Right lobe of liver (tissue), 4 donors: ENCODE results near the gene BMPER.

Source experiments
- CTCF ChIP-seq, 4 donors: fragments of 200-600 bp in 3 of 4; fragments of 450-650 bp in 1 of 4; IDR thresholded peaks; one replicate each; pipeline versions ENCODE4 v1.5.1 to v1.8.0; 2016 to 2022; ENCODE audit warnings: antibody characterized with exemption in 4 of 4, mild to moderate bottlenecking in 2 of 4
- POLR2A ChIP-seq: fragments of 450-650 bp; IDR thresholded peaks from one replicate; pipeline ENCODE4 v1.6.1; 2017; ENCODE audit warnings: antibody characterized with exemption, mild to moderate bottlenecking
- donor health status: DM: no; HTN: no; CAD: no.
- donor health status: DM: no; HTN: no; CAD: no.
- donor health status: DM: no; HTN: yes; CAD: no.

GRCh38 chr7:33933611-33934281 lies 28.4 kb downstream of the BMPER start:
- TF ChIP-seq POLR2A = no peak
- TF ChIP-seq CTCF (IDR thresholded peaks at IDR 0.05) = no peak
